WTC11 (cell line): ENCODE measurements around the gene EVA1C. TPM values are rescaled to one million over a fixed set of nuclear protein-coding genes. Genes with fewer than 3 reads are reported as not detected.

Experiments
- ATAC-seq: fragments of 200-7000 bp; cut with Tn5 transposase; 2 replicates; pipeline ENCODE4 v1.10.0; 2021; ENCODE audit warnings: mild to moderate bottlenecking, moderate library complexity
- CTCF ChIA-PET: fragments of 300-600 bp; sonication (Branson Sonifier 250); formaldehyde crosslinking; loops from one replicate; lab custom pipeline; 2021; ENCODE audit warnings: antibody characterized with exemption; lab: Charles Lee
- POLR2A ChIA-PET: fragments of 350-600 bp; sonication (Branson Sonifier 250); formaldehyde crosslinking; loops from one replicate; lab custom pipeline; 2021; ENCODE audit warnings: antibody characterized with exemption; lab: Charles Lee
- DNase-seq: peaks from one replicate; pipeline ENCODE4 v3.0.0; 2021; ENCODE audit warnings: low spot score
- H3K27ac Mint-ChIP-seq: 2 replicates; pipeline ENCODE4 v1.8.0; 2021; ENCODE audit warnings: mixed read lengths
- H3K27me3 Mint-ChIP-seq: 2 replicates; pipeline ENCODE4 v1.8.0; 2021; ENCODE audit warnings: low read depth, mild to moderate bottlenecking, moderate library complexity, mixed read lengths
- H3K36me3 Mint-ChIP-seq: 2 replicates; pipeline ENCODE4 v1.8.0; 2021; ENCODE audit warnings: mixed read lengths
- H3K4me1 Mint-ChIP-seq: 2 replicates; pipeline ENCODE4 v1.8.0; 2022; ENCODE audit warnings: mixed read lengths
- H3K4me3 Mint-ChIP-seq: 2 replicates; pipeline ENCODE4 v1.8.0; 2021; ENCODE audit warnings: mild to moderate bottlenecking, moderate library complexity, mixed read lengths
- H3K9me3 Mint-ChIP-seq: 2 replicates; pipeline ENCODE4 v1.8.0; 2021; ENCODE audit warnings: mixed read lengths
- FOXK1 ChIP-seq: sonication (generic); formaldehyde crosslinking; IDR thresholded peaks from 2 replicates; pipeline ENCODE4 v1.8.0; 2022; ENCODE audit warnings: mild to moderate bottlenecking, moderate library complexity, missing genetic modification reagents
- FOXP1 ChIP-seq: sonication (generic); formaldehyde crosslinking; IDR thresholded peaks from 2 replicates; pipeline ENCODE4 v1.8.0; 2022; ENCODE audit warnings: missing genetic modification reagents, mild to moderate bottlenecking, moderate library complexity, borderline replicate concordance
- GABPB1 ChIP-seq: sonication (generic); formaldehyde crosslinking; IDR thresholded peaks from 2 replicates; pipeline ENCODE4 v1.8.1; 2023; ENCODE audit warnings: mild to moderate bottlenecking, missing genetic modification reagents
- JUN ChIP-seq: sonication (generic); formaldehyde crosslinking; IDR thresholded peaks from 2 replicates; pipeline ENCODE4 v1.8.0; 2023; ENCODE audit warnings: mild to moderate bottlenecking, missing genetic modification reagents
- KAT7 ChIP-seq: sonication (generic); formaldehyde crosslinking; IDR thresholded peaks from 2 replicates; pipeline ENCODE4 v1.8.1; 2023; ENCODE audit warnings: missing genetic modification reagents, mild to moderate bottlenecking, borderline replicate concordance
- OVOL2 ChIP-seq: fragments of 250-450 bp; sonication (Bioruptor Pico); IDR thresholded peaks from 2 replicates; pipeline ENCODE4 v1.9.0; 2021; ENCODE audit warnings: mild to moderate bottlenecking, borderline replicate concordance
- PRRX2 ChIP-seq: fragments of 250-450 bp; sonication (Bioruptor Pico); IDR thresholded peaks from 2 replicates; pipeline ENCODE4 v1.8.0; 2021; ENCODE audit warnings: mild to moderate bottlenecking
- total RNA-seq: library from RNA; stranded (reverse); gene quantifications from 3 replicates; pipeline ENCODE4 v1.2.3, GENCODE V29; 2021
- TF ChIP-seq, protein P1 (sequence below): sonication (generic); formaldehyde crosslinking; IDR thresholded peaks from 2 replicates; pipeline ENCODE4 v1.8.1; 2023; ENCODE audit warnings: mild to moderate bottlenecking, moderate library complexity, missing genetic modification reagents
- TF ChIP-seq, protein P2 (sequence below): sonication (generic); formaldehyde crosslinking; IDR thresholded peaks from 2 replicates; pipeline ENCODE4 v1.8.0; 2023; ENCODE audit warnings: missing genetic modification reagents, mild to moderate bottlenecking, borderline replicate concordance
- TF ChIP-seq, protein P3 (sequence below): fragments of 250-450 bp; sonication (Bioruptor Pico); IDR thresholded peaks from 2 replicates; pipeline ENCODE4 v1.9.0; 2021; ENCODE audit warnings: mild to moderate bottlenecking, borderline replicate concordance
- TF ChIP-seq, protein P4 (sequence below): sonication (generic); formaldehyde crosslinking; IDR thresholded peaks from 2 replicates; pipeline ENCODE4 v1.8.0; 2022; ENCODE audit warnings: mild to moderate bottlenecking, missing genetic modification reagents
- TF ChIP-seq, protein P5 (sequence below): sonication (generic); formaldehyde crosslinking; IDR thresholded peaks from 2 replicates; pipeline ENCODE4 v1.8.1; 2022; ENCODE audit warnings: low read depth, mild to moderate bottlenecking, moderate library complexity, missing genetic modification reagents, borderline replicate concordance

Gene EVA1C
- total RNA-seq, 1 experiment from 2014 or later, result 3.1 TPM

DNA sequence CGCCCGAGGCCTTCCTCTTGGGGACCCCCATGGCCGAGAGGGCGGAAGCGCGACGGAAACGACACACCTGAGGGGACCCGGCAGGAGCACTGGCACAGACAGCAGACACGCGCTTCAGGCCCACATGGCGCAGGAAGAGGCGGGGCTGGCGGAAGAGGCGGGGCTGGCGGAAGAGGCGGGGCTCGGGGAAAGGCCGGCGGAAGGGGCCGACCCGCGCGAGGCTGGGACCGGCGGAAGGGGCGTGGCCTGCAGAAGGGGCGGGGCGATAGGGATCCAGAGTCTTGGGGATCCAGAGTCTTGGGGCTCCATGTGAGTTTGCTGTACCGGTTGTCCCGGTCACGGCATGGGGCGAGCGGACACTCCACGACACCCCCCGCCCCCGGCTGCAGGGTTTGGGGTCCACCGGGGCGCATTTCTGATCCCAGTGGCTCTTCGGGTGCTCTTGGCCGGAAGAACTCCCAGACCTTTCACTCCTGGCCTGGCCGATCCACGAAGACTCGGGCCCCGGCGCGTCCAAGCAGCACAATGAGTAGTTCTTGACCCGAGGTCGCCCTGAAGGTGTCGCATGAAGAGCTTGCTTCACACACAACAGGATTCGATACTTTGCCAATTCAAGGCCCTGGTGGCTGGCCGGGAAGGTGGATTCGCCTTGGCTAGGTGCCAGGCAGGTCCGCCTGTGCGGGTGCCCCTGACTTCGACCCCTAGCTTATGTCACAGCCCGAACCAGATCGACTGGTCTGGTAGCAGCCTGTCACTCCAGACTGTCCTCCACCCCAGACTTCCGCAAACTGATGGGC is 19.4 kb upstream of the EVA1C start, which contains the start of gene URB1 (continued):
- peak; percentile 55; the same call in 1 of the 2 replicates for TF ChIP-seq GABPB1 (CRISPR knock-in tag)
- TF ChIP-seq, protein P1, sequence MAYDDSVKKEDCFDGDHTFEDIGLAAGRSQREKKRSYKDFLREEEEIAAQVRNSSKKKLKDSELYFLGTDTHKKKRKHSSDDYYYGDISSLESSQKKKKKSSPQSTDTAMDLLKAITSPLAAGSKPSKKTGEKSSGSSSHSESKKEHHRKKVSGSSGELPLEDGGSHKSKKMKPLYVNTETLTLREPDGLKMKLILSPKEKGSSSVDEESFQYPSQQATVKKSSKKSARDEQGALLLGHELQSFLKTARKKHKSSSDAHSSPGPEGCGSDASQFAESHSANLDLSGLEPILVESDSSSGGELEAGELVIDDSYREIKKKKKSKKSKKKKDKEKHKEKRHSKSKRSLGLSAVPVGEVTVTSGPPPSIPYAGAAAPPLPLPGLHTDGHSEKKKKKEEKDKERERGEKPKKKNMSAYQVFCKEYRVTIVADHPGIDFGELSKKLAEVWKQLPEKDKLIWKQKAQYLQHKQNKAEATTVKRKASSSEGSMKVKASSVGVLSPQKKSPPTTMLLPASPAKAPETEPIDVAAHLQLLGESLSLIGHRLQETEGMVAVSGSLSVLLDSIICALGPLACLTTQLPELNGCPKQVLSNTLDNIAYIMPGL (CRISPR knock-in tag), result peak; percentile 21; the same call in 1 of the 2 replicates
- no peak for TF ChIP-seq JUN
- peak; percentile 87 for TF ChIP-seq FOXK1 (CRISPR knock-in tag)
- TF ChIP-seq, protein P2, sequence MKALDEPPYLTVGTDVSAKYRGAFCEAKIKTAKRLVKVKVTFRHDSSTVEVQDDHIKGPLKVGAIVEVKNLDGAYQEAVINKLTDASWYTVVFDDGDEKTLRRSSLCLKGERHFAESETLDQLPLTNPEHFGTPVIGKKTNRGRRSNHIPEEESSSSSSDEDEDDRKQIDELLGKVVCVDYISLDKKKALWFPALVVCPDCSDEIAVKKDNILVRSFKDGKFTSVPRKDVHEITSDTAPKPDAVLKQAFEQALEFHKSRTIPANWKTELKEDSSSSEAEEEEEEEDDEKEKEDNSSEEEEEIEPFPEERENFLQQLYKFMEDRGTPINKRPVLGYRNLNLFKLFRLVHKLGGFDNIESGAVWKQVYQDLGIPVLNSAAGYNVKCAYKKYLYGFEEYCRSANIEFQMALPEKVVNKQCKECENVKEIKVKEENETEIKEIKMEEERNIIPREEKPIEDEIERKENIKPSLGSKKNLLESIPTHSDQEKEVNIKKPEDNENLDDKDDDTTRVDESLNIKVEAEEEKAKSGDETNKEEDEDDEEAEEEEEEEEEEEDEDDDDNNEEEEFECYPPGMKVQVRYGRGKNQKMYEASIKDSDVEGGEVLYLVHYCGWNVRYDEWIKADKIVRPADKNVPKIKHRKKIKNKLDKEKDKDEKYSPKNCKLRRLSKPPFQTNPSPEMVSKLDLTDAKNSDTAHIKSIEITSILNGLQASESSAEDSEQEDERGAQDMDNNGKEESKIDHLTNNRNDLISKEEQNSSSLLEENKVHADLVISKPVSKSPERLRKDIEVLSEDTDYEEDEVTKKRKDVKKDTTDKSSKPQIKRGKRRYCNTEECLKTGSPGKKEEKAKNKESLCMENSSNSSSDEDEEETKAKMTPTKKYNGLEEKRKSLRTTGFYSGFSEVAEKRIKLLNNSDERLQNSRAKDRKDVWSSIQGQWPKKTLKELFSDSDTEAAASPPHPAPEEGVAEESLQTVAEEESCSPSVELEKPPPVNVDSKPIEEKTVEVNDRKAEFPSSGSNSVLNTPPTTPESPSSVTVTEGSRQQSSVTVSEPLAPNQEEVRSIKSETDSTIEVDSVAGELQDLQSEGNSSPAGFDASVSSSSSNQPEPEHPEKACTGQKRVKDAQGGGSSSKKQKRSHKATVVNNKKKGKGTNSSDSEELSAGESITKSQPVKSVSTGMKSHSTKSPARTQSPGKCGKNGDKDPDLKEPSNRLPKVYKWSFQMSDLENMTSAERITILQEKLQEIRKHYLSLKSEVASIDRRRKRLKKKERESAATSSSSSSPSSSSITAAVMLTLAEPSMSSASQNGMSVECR (CRISPR knock-in tag), result peak; percentile 92; the same call in 1 of the 2 replicates
- TF ChIP-seq FOXP1, result peak; percentile 64; the same call in 1 of the 2 replicates

DNA sequence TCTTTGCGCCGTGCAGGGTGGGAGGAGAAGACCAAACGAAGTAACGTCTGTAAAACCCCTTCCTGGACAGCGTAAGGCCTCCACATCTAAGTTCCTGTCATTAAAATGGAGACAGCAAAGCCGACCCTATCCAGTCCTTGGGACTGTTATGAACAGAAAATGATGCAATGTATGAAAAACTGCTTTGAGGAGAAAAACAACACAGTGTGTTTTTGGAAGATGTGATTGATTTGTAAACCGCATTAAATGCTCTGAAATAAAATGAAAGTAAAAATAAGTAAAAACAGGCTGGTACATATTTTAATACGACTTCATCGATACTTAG is 18.9 kb upstream of the EVA1C start:
- POLR2A ChIA-PET, result no interaction called here
- CTCF ChIA-PET, result interaction anchor here (1.1 to 2.6 kb wide), 2 partner anchors 10 to 168 kb away, joined by 3 to 14 read pairs; no protein-coding TSS in a partner anchor
- TF ChIP-seq OVOL2 (CRISPR knock-in tag) (no peak), PRRX2 (CRISPR knock-in tag) (no peak), KAT7 (CRISPR knock-in tag) (no peak)
- TF ChIP-seq, protein P3, sequence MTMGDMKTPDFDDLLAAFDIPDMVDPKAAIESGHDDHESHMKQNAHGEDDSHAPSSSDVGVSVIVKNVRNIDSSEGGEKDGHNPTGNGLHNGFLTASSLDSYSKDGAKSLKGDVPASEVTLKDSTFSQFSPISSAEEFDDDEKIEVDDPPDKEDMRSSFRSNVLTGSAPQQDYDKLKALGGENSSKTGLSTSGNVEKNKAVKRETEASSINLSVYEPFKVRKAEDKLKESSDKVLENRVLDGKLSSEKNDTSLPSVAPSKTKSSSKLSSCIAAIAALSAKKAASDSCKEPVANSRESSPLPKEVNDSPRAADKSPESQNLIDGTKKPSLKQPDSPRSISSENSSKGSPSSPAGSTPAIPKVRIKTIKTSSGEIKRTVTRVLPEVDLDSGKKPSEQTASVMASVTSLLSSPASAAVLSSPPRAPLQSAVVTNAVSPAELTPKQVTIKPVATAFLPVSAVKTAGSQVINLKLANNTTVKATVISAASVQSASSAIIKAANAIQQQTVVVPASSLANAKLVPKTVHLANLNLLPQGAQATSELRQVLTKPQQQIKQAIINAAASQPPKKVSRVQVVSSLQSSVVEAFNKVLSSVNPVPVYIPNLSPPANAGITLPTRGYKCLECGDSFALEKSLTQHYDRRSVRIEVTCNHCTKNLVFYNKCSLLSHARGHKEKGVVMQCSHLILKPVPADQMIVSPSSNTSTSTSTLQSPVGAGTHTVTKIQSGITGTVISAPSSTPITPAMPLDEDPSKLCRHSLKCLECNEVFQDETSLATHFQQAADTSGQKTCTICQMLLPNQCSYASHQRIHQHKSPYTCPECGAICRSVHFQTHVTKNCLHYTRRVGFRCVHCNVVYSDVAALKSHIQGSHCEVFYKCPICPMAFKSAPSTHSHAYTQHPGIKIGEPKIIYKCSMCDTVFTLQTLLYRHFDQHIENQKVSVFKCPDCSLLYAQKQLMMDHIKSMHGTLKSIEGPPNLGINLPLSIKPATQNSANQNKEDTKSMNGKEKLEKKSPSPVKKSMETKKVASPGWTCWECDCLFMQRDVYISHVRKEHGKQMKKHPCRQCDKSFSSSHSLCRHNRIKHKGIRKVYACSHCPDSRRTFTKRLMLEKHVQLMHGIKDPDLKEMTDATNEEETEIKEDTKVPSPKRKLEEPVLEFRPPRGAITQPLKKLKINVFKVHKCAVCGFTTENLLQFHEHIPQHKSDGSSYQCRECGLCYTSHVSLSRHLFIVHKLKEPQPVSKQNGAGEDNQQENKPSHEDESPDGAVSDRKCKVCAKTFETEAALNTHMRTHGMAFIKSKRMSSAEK (CRISPR knock-in tag), result no peak
- TF ChIP-seq, protein P4, sequence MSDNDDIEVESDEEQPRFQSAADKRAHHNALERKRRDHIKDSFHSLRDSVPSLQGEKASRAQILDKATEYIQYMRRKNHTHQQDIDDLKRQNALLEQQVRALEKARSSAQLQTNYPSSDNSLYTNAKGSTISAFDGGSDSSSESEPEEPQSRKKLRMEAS (CRISPR knock-in tag), result no peak
- TF ChIP-seq, protein P5, sequence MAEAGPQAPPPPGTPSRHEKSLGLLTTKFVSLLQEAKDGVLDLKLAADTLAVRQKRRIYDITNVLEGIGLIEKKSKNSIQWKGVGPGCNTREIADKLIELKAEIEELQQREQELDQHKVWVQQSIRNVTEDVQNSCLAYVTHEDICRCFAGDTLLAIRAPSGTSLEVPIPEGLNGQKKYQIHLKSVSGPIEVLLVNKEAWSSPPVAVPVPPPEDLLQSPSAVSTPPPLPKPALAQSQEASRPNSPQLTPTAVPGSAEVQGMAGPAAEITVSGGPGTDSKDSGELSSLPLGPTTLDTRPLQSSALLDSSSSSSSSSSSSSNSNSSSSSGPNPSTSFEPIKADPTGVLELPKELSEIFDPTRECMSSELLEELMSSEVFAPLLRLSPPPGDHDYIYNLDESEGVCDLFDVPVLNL, result no peak
- H3K36me3 Mint-ChIP-seq, result peaks cover 20% of the 10 kb centered on the region
- peaks cover 33% of the 10 kb centered on the region for H3K27me3 Mint-ChIP-seq
- peak overlapping the region; percentile 89 for H3K4me3 Mint-ChIP-seq
- no peak for ATAC-seq
- DNase-seq, result no peak
- peaks cover 28% of the 10 kb centered on the region for H3K9me3 Mint-ChIP-seq
- H3K4me1 Mint-ChIP-seq, result peaks cover 31% of the 10 kb centered on the region
- H3K27ac Mint-ChIP-seq, result no peak overlapping the region; the same call in 1 of the 2 replicates
